Skeletal muscle satellite cell (primary cell): ENCODE results near the gene PREX1.

Experiments
- H3K27me3 ChIP-seq: 2 replicates; pipeline ENCODE4 v1.7.0; 2013; ENCODE audit warnings: low read length; ENCODE audit not compliant: control insufficient read depth, insufficient read depth
- H3K36me3 ChIP-seq: 2 replicates; pipeline ENCODE4 v1.7.0; 2013; ENCODE audit warnings: mild to moderate bottlenecking, control low read depth, low read length; ENCODE audit not compliant: insufficient read depth
- H3K4me1 ChIP-seq: 2 replicates; pipeline ENCODE4 v1.7.0; 2013; ENCODE audit warnings: low read length; ENCODE audit not compliant: control insufficient read depth, insufficient read depth
- H3K4me2 ChIP-seq: 2 replicates; pipeline ENCODE4 v1.7.0; 2013; ENCODE audit warnings: mild to moderate bottlenecking, low read length
- H3K4me3 ChIP-seq: 2 replicates; pipeline ENCODE4 v1.7.0; 2013; ENCODE audit warnings: low read length
- H3K9ac ChIP-seq: 2 replicates; pipeline ENCODE4 v1.7.0; 2013; ENCODE audit warnings: mild to moderate bottlenecking, low read depth, low read length, moderate library complexity
- H3K9me3 ChIP-seq: replicated peaks from 2 replicates; pipeline ENCODE4 v1.7.0; 2013; ENCODE audit warnings: mild to moderate bottlenecking, control low read depth, low read length

Gene PREX1

GRCh38 chr20:48805286-48805685 lies 22.5 kb downstream of the PREX1 start:
- H3K4me3 ChIP-seq: no peak overlapping the region
- H3K9ac ChIP-seq: no peak overlapping the region
- H3K4me1 ChIP-seq: peaks cover 4% of the 10 kb centered on the region
- H3K27me3 ChIP-seq: peaks cover 11% of the 10 kb centered on the region
- H3K36me3 ChIP-seq: no peaks in the 10 kb centered on the region
- peaks cover 7% of the 10 kb centered on the region for H3K9me3 ChIP-seq
- H3K4me2 ChIP-seq: no peak overlapping the region

- H3K27me3 ChIP-seq: peaks cover 11% of the 10 kb centered on the region
- H3K4me3 ChIP-seq: no peak overlapping the region
- peaks cover 4% of the 10 kb centered on the region for H3K4me1 ChIP-seq
- peaks cover 7% of the 10 kb centered on the region for H3K9me3 ChIP-seq
- no peak overlapping the region for H3K4me2 ChIP-seq
- no peaks in the 10 kb centered on the region for H3K36me3 ChIP-seq
- H3K9ac ChIP-seq: no peak overlapping the region
These were observed 23.4 kb downstream of the PREX1 start for GRCh38 chr20:48804300-48804980.

GRCh38 chr20:48803176-48804053 lies 24.4 kb downstream of the PREX1 start:
- no peaks in the 10 kb centered on the region for H3K36me3 ChIP-seq
- H3K4me3 ChIP-seq: no peak overlapping the region
- H3K4me1 ChIP-seq: peaks cover 4% of the 10 kb centered on the region
- H3K9me3 ChIP-seq: peaks cover 7% of the 10 kb centered on the region
- peaks cover 9% of the 10 kb centered on the region for H3K27me3 ChIP-seq
- no peak overlapping the region for H3K9ac ChIP-seq
- no peak overlapping the region for H3K4me2 ChIP-seq

GRCh38 chr20:48802647-48803046 lies 25.2 kb downstream of the PREX1 start:
- H3K9me3 ChIP-seq: peaks cover 7% of the 10 kb centered on the region
- no peak overlapping the region for H3K4me3 ChIP-seq
- no peak overlapping the region for H3K4me2 ChIP-seq
- H3K36me3 ChIP-seq: no peaks in the 10 kb centered on the region
- H3K9ac ChIP-seq: no peak overlapping the region
- peaks cover 1% of the 10 kb centered on the region for H3K27me3 ChIP-seq
- peaks cover under 1% of the 10 kb centered on the region for H3K4me1 ChIP-seq

GRCh38 chr20:48802216-48802615 lies 25.6 kb downstream of the PREX1 start:
- Histone ChIP-seq H3K9ac (no peak overlapping the region), H3K4me1 (no peaks in the 10 kb centered on the region), H3K9me3 (peaks cover 2% of the 10 kb centered on the region), H3K4me2 (no peak overlapping the region), H3K4me3 (no peak overlapping the region), H3K36me3 (no peaks in the 10 kb centered on the region), H3K27me3 (no peaks in the 10 kb centered on the region)

- H3K4me1 ChIP-seq: no peaks in the 10 kb centered on the region
- H3K4me3 ChIP-seq: no peak overlapping the region
- H3K4me2 ChIP-seq: no peak overlapping the region
- no peak overlapping the region for H3K9ac ChIP-seq
- no peaks in the 10 kb centered on the region for H3K36me3 ChIP-seq
- H3K27me3 ChIP-seq: no peaks in the 10 kb centered on the region
- H3K9me3 ChIP-seq: no peaks in the 10 kb centered on the region
These were observed 26.6 kb downstream of the PREX1 start for GRCh38 chr20:48801197-48801596.

GRCh38 chr20:48800177-48800576 lies 27.6 kb downstream of the PREX1 start:
- Histone ChIP-seq H3K4me2 (no peak overlapping the region), H3K4me1 (no peaks in the 10 kb centered on the region), H3K4me3 (no peak overlapping the region), H3K36me3 (no peaks in the 10 kb centered on the region), H3K27me3 (no peaks in the 10 kb centered on the region), H3K9me3 (no peaks in the 10 kb centered on the region), H3K9ac (no peak overlapping the region)

GRCh38 chr20:48799328-48800105 lies 28.3 kb downstream of the PREX1 start:
- no peak overlapping the region for H3K9ac ChIP-seq
- no peak overlapping the region for H3K4me3 ChIP-seq
- no peaks in the 10 kb centered on the region for H3K9me3 ChIP-seq
- H3K27me3 ChIP-seq: no peaks in the 10 kb centered on the region
- H3K4me2 ChIP-seq: no peak overlapping the region
- no peaks in the 10 kb centered on the region for H3K36me3 ChIP-seq
- no peaks in the 10 kb centered on the region for H3K4me1 ChIP-seq

- no peaks in the 10 kb centered on the region for H3K36me3 ChIP-seq
- H3K9me3 ChIP-seq: no peaks in the 10 kb centered on the region
- H3K4me2 ChIP-seq: no peak overlapping the region
- H3K4me1 ChIP-seq: no peaks in the 10 kb centered on the region
- no peak overlapping the region for H3K4me3 ChIP-seq
- H3K9ac ChIP-seq: no peak overlapping the region
- peaks cover 3% of the 10 kb centered on the region for H3K27me3 ChIP-seq
These were observed 29.7 kb downstream of the PREX1 start for GRCh38 chr20:48797850-48798747.

- H3K36me3 ChIP-seq: no peaks in the 10 kb centered on the region
- no peaks in the 10 kb centered on the region for H3K4me1 ChIP-seq
- H3K9ac ChIP-seq: no peak overlapping the region
- H3K9me3 ChIP-seq: no peaks in the 10 kb centered on the region
- H3K4me3 ChIP-seq: no peak overlapping the region
- peaks cover 3% of the 10 kb centered on the region for H3K27me3 ChIP-seq
- no peak overlapping the region for H3K4me2 ChIP-seq
These were observed 30.4 kb downstream of the PREX1 start for GRCh38 chr20:48797275-48797825.
